H1 (cell line): Measurements from ENCODE around the gene RHCG. TPM values are rescaled to one million over a fixed set of nuclear protein-coding genes. Genes with fewer than 3 reads are reported as not detected.

ENCODE experiments used
- CTCF ChIA-PET: fragments of 300-600 bp; sonication (Branson Sonifier 250); formaldehyde crosslinking; loops from one replicate; lab custom pipeline; 2021; ENCODE audit not compliant: partially characterized antibody; lab: Charles Lee
- POLR2A ChIA-PET: fragments of 300-600 bp; sonication (Branson Sonifier 250); formaldehyde crosslinking; loops from one replicate; lab custom pipeline; 2021; ENCODE audit warnings: inconsistent platforms; ENCODE audit not compliant: partially characterized antibody; lab: Charles Lee
- DNase-seq, 2 experiments: peaks; one replicate each; pipeline versions ENCODE4 v3.0.0 to v3.0.0-alpha.2; 2010 to 2022; ENCODE audit warnings: low spot score in 2 of 2, low read depth in 1 of 2, mixed read lengths in 1 of 2
- FAIRE-seq: peaks from 2 replicates; lab custom pipeline; 2011; peaks lifted over from hg19 to GRCh38; lab: Jason Lieb, UNC
- H2AFZ ChIP-seq: 2 replicates; pipeline ENCODE4 v1.8.1; 2012; ENCODE audit warnings: low read length, inconsistent platforms
- H2AK5ac ChIP-seq: 2 replicates; pipeline ENCODE4 v1.6.1; 2013; ENCODE audit warnings: low read depth, low read length
- H2BK120ac ChIP-seq: replicated peaks from 2 replicates; pipeline ENCODE3; 2013; ENCODE audit warnings: low read depth, low read length, inconsistent platforms
- H2BK12ac ChIP-seq: 2 replicates; pipeline ENCODE4 v1.6.1; 2013; ENCODE audit warnings: low read depth, low read length
- H2BK15ac ChIP-seq: 2 replicates; pipeline ENCODE4 v1.6.1; 2013; ENCODE audit warnings: low read length
- H2BK20ac ChIP-seq: 2 replicates; pipeline ENCODE4 v1.6.1; 2013; ENCODE audit warnings: low read length
- H2BK5ac ChIP-seq: 2 replicates; pipeline ENCODE4 v1.6.1; 2013; ENCODE audit warnings: low read depth, low read length
- H3K14ac ChIP-seq: 2 replicates; pipeline ENCODE4 v1.6.1; 2013; ENCODE audit warnings: inconsistent platforms; ENCODE audit not compliant: insufficient read length
- H3K18ac ChIP-seq: 2 replicates; pipeline ENCODE4 v1.6.1; 2013; ENCODE audit warnings: low read length; ENCODE audit errors: extremely low read depth
- H3K23ac ChIP-seq: 2 replicates; pipeline ENCODE4 v1.6.1; 2013; ENCODE audit warnings: inconsistent platforms; ENCODE audit not compliant: insufficient read length
- H3K23me2 ChIP-seq: 2 replicates; pipeline ENCODE4 v1.6.1; 2013; ENCODE audit warnings: low read depth, low read length
- H3K27ac ChIP-seq: 2 replicates; pipeline ENCODE4 v1.6.1; 2011; ENCODE audit warnings: low read depth, low read length, inconsistent platforms
- H3K27me3 ChIP-seq, 4 experiments: replicated peaks in 1 of 4; 1 replicate in 1 of 4; 2 replicates in 3 of 4; pipeline versions ENCODE4 v1.6.1 to v1.8.1; 2011 to 2013; ENCODE audit warnings: low read length in 3 of 4, mild to moderate bottlenecking in 3 of 4, inconsistent platforms in 2 of 4, mixed read lengths in 2 of 4, moderate library complexity in 1 of 4; ENCODE audit not compliant: control insufficient read depth in 3 of 4, insufficient read depth in 3 of 4; ENCODE audit errors: extremely low read depth in 1 of 4
- H3K36me3 ChIP-seq, 4 experiments: 2 replicates each; pipeline versions ENCODE4 v1.6.1 to v1.8.1; 2011 to 2013; ENCODE audit warnings: mild to moderate bottlenecking in 4 of 4, low read length in 3 of 4, moderate library complexity in 2 of 4, control low read depth in 1 of 4, inconsistent platforms in 1 of 4; ENCODE audit not compliant: insufficient read depth in 4 of 4, control insufficient read depth in 2 of 4
- H3K4ac ChIP-seq: replicated peaks from 2 replicates; pipeline ENCODE3; 2013; ENCODE audit warnings: low read length, low read depth, mixed read lengths, inconsistent platforms; ENCODE audit not compliant: insufficient read length
- H3K4me1 ChIP-seq, 4 experiments: replicated peaks in 1 of 4; 1 replicate in 1 of 4; 2 replicates in 3 of 4; pipeline versions ENCODE4 v1.6.1 to v1.8.1; 2011 to 2013; ENCODE audit warnings: low read length in 3 of 4, inconsistent platforms in 2 of 4, mixed read lengths in 1 of 4; ENCODE audit not compliant: insufficient read depth in 4 of 4, control insufficient read depth in 3 of 4
- H3K4me2 ChIP-seq, 2 experiments: 2 replicates each; pipeline versions ENCODE4 v1.6.1 to v1.8.1; 2011 to 2013; ENCODE audit warnings: low read depth in 2 of 2, low read length in 2 of 2, control low read depth in 1 of 2, inconsistent platforms in 1 of 2, mild to moderate bottlenecking in 1 of 2; ENCODE audit not compliant: insufficient read depth in 1 of 2
- H3K4me3 ChIP-seq, 4 experiments: fragments of 200-600, 300-600 bp in 1 of 4; sonication (generic), shearing (Covaris generic), sonication (Bioruptor Twin) in 1 of 4; 2 replicates each; pipeline versions ENCODE4 v1.5.1 to v1.8.1; 2011 to 2016; ENCODE audit warnings: low read length in 4 of 4, low read depth in 3 of 4, control low read depth in 2 of 4, inconsistent platforms in 2 of 4, mild to moderate bottlenecking in 2 of 4, mixed read lengths in 1 of 4, moderate library complexity in 1 of 4; ENCODE audit not compliant: insufficient read depth in 2 of 4; ENCODE audit errors: extremely low read depth in 1 of 4
- H3K56ac ChIP-seq: replicated peaks from 2 replicates; pipeline ENCODE3; 2013; ENCODE audit warnings: low read depth, mild to moderate bottlenecking, mixed read lengths, low read length, inconsistent platforms; ENCODE audit not compliant: insufficient read length
- H3K79me1 ChIP-seq: 2 replicates; pipeline ENCODE4 v1.6.1; 2013; ENCODE audit warnings: low read depth, low read length, control low read depth
- H3K79me2 ChIP-seq, 2 experiments: 2 replicates each; pipeline versions ENCODE4 v1.6.1 to v1.8.1; 2012 to 2013; ENCODE audit warnings: low read length in 2 of 2, mild to moderate bottlenecking in 2 of 2, inconsistent platforms in 1 of 2; ENCODE audit not compliant: insufficient read depth in 2 of 2, control insufficient read depth in 1 of 2
- H3K9ac ChIP-seq, 4 experiments: replicated peaks in 1 of 4; 1 replicate in 1 of 4; 2 replicates in 3 of 4; pipeline versions ENCODE4 v1.6.1 to v1.8.1; 2011 to 2013; ENCODE audit warnings: low read depth in 3 of 4, low read length in 3 of 4, control low read depth in 2 of 4, mild to moderate bottlenecking in 2 of 4, moderate library complexity in 2 of 4, inconsistent platforms in 1 of 4; ENCODE audit errors: extremely low read depth in 1 of 4
- H3K9me3 ChIP-seq, 2 experiments: 2 replicates each; pipeline versions ENCODE4 v1.6.1 to v1.8.1; 2012 to 2013; ENCODE audit warnings: mild to moderate bottlenecking in 2 of 2, moderate library complexity in 2 of 2, control low read depth in 1 of 2, inconsistent platforms in 1 of 2, low read depth in 1 of 2, low read length in 1 of 2, mixed read lengths in 1 of 2; ENCODE audit not compliant: insufficient read depth in 2 of 2
- H4K20me1 ChIP-seq, 2 experiments: replicated peaks in 1 of 2; 2 replicates each; pipeline versions ENCODE3 to v1.8.1; 2011 to 2013; ENCODE audit warnings: inconsistent platforms in 2 of 2, low read length in 2 of 2, mild to moderate bottlenecking in 1 of 2; ENCODE audit not compliant: insufficient read depth in 2 of 2, control insufficient read depth in 1 of 2
- H4K5ac ChIP-seq: 2 replicates; pipeline ENCODE4 v1.6.1; 2013; ENCODE audit warnings: low read length, low read depth, mixed read lengths, inconsistent platforms; ENCODE audit not compliant: insufficient read length
- H4K8ac ChIP-seq: 2 replicates; pipeline ENCODE4 v1.8.0; 2013; ENCODE audit warnings: mild to moderate bottlenecking, moderate library complexity, low read length, inconsistent platforms; ENCODE audit not compliant: insufficient read depth; ENCODE audit errors: extremely low read depth
- H4K91ac ChIP-seq: replicated peaks from 2 replicates; pipeline ENCODE3; 2013; ENCODE audit warnings: low read length, mixed read lengths, inconsistent platforms; ENCODE audit not compliant: insufficient read length
- CBX5 ChIP-seq: fragments of 300-800, 300-1000 bp; sonication (generic); IDR thresholded peaks from 2 replicates; pipeline ENCODE4 v1.7.1; 2016; ENCODE audit warnings: antibody characterized with exemption, low read length, low read depth
- E2F6 ChIP-seq: IDR thresholded peaks from 2 replicates; pipeline ENCODE4 v1.6.1; 2012; ENCODE audit warnings: inconsistent platforms
- EGR1 ChIP-seq: IDR thresholded peaks from 2 replicates; pipeline ENCODE4 v1.6.1; 2011; ENCODE audit warnings: low read depth, low read length, borderline replicate concordance
- KDM5A ChIP-seq: fragments of 200-600 bp; IDR thresholded peaks from 2 replicates; pipeline ENCODE4 v1.7.1; 2012; ENCODE audit warnings: mild to moderate bottlenecking, low read length, inconsistent platforms, mixed read lengths
- MAFK ChIP-seq: IDR thresholded peaks from 2 replicates; pipeline ENCODE4 v1.6.1; 2012; ENCODE audit warnings: low read depth, mild to moderate bottlenecking, improper control_type of control experiment, low read length
- NANOG ChIP-seq: IDR thresholded peaks from 2 replicates; pipeline ENCODE4 v1.6.1; 2011; ENCODE audit warnings: low read length, low read depth, mild to moderate bottlenecking, inconsistent platforms; ENCODE audit not compliant: insufficient read depth, poor library complexity, severe bottlenecking
- POLR2AphosphoS5 ChIP-seq: IDR thresholded peaks from 2 replicates; pipeline ENCODE4 v1.6.1; 2011; ENCODE audit warnings: low read depth, low read length
- RBBP5 ChIP-seq: IDR thresholded peaks from 2 replicates; pipeline ENCODE4 v1.7.1; 2012; ENCODE audit warnings: low read depth, mild to moderate bottlenecking, inconsistent platforms, low read length, moderate library complexity, borderline replicate concordance
- SAP30 ChIP-seq: fragments of 300-600 bp; sonication (generic); IDR thresholded peaks from 2 replicates; pipeline ENCODE4 v1.7.1; 2012; ENCODE audit warnings: low read length, moderate library complexity, mild to moderate bottlenecking, inconsistent platforms; ENCODE audit not compliant: insufficient read depth, insufficient replicate concordance
- SIRT6 ChIP-seq: IDR thresholded peaks from one replicate; pipeline ENCODE4 v1.7.1; 2012; ENCODE audit warnings: low read length, inconsistent platforms
- SIX5 ChIP-seq: IDR thresholded peaks from 2 replicates; pipeline ENCODE4 v1.6.1; 2011; ENCODE audit warnings: mild to moderate bottlenecking, low read depth, low read length
- WGBS, 2 experiments: shearing (Covaris generic) in 1 of 2; methylation state at CpG; one replicate each; pipeline versions ENCODE4 v1.1.6 to v1.1.7; 2013 to 2015; ENCODE audit warnings: low lambda C conversion rate in 2 of 2, mixed read lengths in 2 of 2, inconsistent platforms in 1 of 2, low coverage in 1 of 2, missing lambda C conversion rate in 1 of 2; ENCODE audit not compliant: insufficient replicate concordance in 2 of 2, insufficient coverage in 1 of 2, insufficient read length in 1 of 2; ENCODE audit errors: extremely low coverage in 1 of 2, missing lambda C conversion rate in 1 of 2; 5-methylcytosine and 5-hydroxymethylcytosine counted together
- polyA plus RNA-seq, 7 experiments: library from polyadenylated mRNA; depleted of rRNA in 3 of 7; stranded (reverse) in 5 of 7; unstranded in 2 of 7; fragments of >200 nt in 5 of 7; fragments of 200-250 nt in 2 of 7; gene quantifications; 1 replicate in 5 of 7; 2 replicates in 1 of 7; 4 replicates in 1 of 7; pipeline versions ENCODE4 v1.2.1 to v1.2.3, GENCODE V29; 2011 to 2013; ENCODE audit warnings: missing spikeins in 2 of 7, mixed read lengths in 2 of 7
- total RNA-seq: library from RNA; stranded (reverse); fragmentation: NEBNext Ultra II Directional; extraction: Animal tissue kit (Norgen Biotek cat#: 25700); gene quantifications from 2 replicates; pipeline ENCODE4 v1.2.1, GENCODE V29; 2021

RHCG gene
- total and polyA plus RNA-seq, 2 of the 8 experiments (the other 6 are each of a cell fraction or from before 2014, with no cell fraction given) = 0.68 TPM; not detected in 1

GRCh38 chr15:89502867-89503595 lies 6.6 kb upstream of the RHCG start:
- Histone ChIP-seq H3K4me3 (no peak overlapping the region), H2AFZ (no peak overlapping the region), H3K23ac (no peak overlapping the region), H4K8ac (no peak overlapping the region), H2AK5ac (no peak overlapping the region), H3K9ac (no peak overlapping the region), H3K18ac (no peak overlapping the region), H2BK5ac (no peak overlapping the region), H2BK15ac (no peak overlapping the region), H2BK12ac (no peak overlapping the region), H4K20me1 (no peaks in the 10 kb centered on the region), H3K14ac (no peak overlapping the region), H4K91ac (no peak overlapping the region), H2BK20ac (no peak overlapping the region), H3K36me3 (no peaks in the 10 kb centered on the region), H3K27ac (no peak overlapping the region), H3K79me1 (no peaks in the 10 kb centered on the region), H2BK120ac (no peak overlapping the region), H4K5ac (no peak overlapping the region), H3K4me1 (no peaks in the 10 kb centered on the region), H3K23me2 (peaks cover 1% of the 10 kb centered on the region; the same call in 1 of the 2 replicates), H3K4ac (no peak overlapping the region), H3K9me3 (no peaks in the 10 kb centered on the region), H3K79me2 (no peaks in the 10 kb centered on the region), H3K4me2 (no peak overlapping the region), H3K56ac (no peak overlapping the region), H3K27me3 (no peaks in the 10 kb centered on the region)
- 94% methylated on average over 7 of the region's 7 CpGs; no CpG with 5 or more reads in 1 of the 2 experiments for WGBS, 2 experiments
- FAIRE-seq (no peak), DNase-seq (no peak)
- CTCF ChIA-PET = interaction anchor here (0.5 to 5.5 kb wide), 9 partner anchors 10 to 146 kb away, joined by 3 to 35 read pairs (median 4); no protein-coding TSS in a partner anchor
- POLR2A ChIA-PET = interaction anchor here (1.4 kb wide), 1 partner anchor 72 kb away, joined by 3 read pairs; the partner anchor contains the start of gene TICRR
- TF ChIP-seq EGR1 (no peak), SIRT6 (no peak), SAP30 (no peak), E2F6 (no peak), RBBP5 (no peak), NANOG (no peak), MAFK (no peak), POLR2AphosphoS5 (no peak), SIX5 (no peak), KDM5A (no peak), CBX5 (no peak)
